Inflammatory macrophage treated with lipopolysaccharide for 1 hour (primary cell): ENCODE results near the gene CHRD.
"Not testable (repeated sequence)": the region's sequence is repeated elsewhere in the genome, so short reads cannot be mapped to it uniquely, and the experiment has no call there.

Experiments used
- DNase-seq, 2 donors: peaks; one replicate each; pipeline ENCODE4 v3.0.0-alpha.2; 2020 to 2022

CHRD gene

GRCh38 chr3:184379358-184380184, at the start of gene CHRD:
CHRD (plus strand) TSS chr3:184380054; CDS start chr3:184380319, 265 bp downstream.
- DNase-seq: no peak

DNA sequence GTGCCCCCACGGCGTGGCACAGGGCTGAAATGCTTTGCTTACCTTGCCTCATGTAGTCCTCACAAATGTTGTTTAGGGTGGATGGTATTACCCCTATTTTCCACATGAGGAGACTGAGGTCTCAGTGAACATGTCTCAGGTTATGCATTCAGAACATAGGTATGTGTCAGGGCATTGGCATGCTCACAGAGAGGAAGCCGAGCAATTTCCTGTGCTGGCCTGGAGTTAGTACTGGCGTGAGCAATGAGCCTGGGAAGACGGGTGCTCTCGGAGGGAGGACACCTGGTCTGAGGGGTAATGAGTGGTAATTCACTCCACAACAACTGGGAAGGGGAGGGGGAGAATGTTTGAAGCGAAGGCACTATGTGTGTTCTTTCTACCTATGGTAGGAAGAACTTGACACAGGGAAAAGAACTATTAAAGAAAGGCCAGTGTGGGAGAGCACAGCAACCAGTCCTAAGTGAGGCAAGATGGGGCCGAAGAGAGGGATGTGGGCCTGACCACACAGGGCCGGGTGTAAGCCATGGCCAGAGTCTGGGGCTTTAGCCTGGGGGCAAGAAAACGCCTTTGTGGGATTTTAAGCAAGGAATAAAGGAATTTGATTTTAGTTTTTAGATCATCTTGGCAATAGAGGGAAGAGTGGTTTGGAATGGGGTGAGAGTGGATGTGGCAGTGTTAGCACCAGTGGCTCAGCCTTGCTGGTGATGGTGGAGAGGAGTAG, 47.3 kb upstream of the CHRD start:
- no peak for DNase-seq

GRCh38 chr3:184333190-184333589, 46.7 kb upstream of the CHRD start:
- no peak for DNase-seq

- no peak for DNase-seq
These were observed 46.2 kb upstream of the CHRD start for GRCh38 chr3:184333700-184334099.

DNA sequence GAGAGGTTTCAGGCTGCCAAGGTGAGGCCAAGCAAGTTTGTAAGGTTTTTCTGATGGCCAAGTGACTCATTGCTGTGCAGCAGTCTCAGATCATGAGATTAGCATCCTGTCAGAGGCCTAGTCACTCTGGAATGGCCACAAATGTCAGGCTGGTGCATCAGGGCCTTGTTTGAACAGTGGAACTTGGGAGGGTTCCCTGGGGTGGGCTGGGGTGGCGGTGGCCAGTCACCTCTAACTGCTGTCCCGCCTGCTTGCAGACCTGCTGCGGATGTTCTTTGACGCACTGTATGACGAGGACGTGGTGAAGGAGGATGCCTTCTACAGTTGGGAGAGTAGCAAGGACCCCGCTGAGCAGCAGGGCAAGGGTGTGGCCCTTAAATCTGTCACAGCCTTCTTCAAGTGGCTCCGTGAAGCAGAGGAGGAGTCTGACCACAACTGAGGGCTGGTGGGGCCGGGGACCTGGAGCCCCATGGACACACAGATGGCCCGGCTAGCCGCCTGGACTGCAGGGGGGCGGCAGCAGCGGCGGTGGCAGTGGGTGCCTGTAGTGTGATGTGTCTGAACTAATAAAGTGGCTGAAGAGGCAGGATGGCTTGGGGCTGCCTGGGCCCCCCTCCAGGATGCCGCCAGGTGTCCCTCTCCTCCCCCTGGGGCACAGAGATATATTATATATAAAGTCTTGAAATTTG, 45.2 kb upstream of the CHRD start:
- DNase-seq: peak; percentile 11 to 44

DNA sequence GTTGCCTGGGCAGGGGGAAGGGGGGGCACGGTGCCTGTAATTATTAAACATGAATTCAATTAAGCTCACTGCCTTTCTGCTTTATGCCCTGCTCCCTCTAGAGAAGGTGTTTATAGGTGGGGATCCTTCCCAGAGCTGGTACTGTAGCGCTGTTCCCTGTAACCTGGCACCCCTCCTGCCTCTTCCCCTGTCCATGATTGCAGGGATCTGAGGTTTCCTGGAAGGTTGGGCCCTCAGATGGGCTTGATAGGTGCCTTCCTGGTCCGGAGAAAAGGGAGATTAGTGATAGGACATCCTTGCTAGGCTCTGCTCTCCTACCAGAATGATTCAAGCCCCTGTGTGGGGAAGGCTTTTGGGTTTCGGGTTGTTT, 44.6 kb upstream of the CHRD start:
- DNase-seq: no peak

GRCh38 chr3:184335661-184336546, 44.0 kb upstream of the CHRD start:
- peak; percentile 48 to 89 for DNase-seq

DNA sequence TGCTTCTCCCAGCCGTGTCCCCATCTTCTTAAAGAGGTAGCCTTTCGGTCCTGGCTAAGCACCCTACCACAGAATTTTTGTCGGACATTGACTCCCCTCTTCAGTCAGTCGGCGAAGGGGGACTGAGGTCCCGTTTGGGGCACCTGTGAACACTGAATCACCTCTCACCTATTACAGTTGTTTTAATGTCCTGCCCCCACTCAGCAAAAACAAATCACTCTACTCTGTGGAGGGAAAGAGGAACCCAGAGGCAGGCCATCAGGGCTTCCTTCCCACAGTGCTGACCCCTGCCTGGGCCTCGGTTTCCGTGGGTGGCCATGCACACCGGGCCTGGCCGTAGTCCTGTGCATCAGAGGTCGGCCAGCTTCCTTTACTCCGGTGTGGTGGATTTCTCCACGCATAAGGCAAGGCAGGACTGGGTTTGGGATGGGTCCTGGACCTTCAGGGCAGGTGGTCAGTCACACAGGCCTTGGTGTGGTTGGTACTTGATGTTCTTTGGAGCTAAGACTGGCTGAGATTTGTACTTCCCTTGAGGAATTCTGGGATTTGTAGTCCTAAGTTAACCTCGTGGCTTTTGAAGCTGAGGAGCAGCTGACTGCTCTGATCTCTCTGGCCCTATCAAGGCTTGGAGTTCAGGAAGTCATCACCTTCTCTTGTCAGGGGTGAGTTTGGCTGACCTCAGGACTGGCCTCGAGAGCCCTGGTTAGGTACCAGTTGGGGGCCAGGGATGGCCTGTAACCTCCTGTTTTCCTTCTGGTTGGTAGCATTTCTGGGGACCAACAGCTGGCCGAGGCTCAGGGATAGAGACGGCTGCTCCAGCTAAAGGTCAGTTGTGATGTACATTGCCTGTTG, 43.1 kb upstream of the CHRD start:
- peak; percentile 52 to 58 for DNase-seq

GRCh38 chr3:184337399-184337714, 42.5 kb upstream of the CHRD start, which contains the start of gene FAM131A:
FAM131A (plus strand) TSS chr3:184337600; CDS start chr3:184337631, 31 bp downstream.
- DNase-seq: no peak

- no peak for DNase-seq
These were observed 41.9 kb upstream of the CHRD start for GRCh38 chr3:184337981-184338380.

DNA sequence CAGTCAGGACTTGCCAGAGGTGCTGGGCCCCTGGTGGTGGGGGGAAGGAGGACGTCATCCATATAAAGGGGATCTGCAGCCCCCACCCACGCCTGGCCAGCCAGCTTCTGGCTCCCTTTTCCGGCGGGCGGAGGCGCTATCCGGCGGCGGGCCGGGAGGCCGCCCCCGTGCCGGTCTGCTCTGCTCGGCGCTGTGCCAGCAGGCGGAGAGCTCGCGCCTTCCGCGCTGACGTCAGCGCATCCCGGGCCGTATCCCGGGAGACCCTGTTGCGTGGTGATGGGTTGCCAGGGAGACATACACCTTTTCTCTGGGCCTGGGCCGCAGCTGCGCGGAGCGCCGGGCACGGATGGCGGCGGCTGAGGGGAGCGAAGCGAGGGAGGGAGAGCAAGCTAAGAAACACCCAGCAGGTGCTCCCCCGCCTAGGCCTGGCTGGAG, 41.3 kb upstream of the CHRD start:
- DNase-seq: peak; percentile 31 to 56

DNA sequence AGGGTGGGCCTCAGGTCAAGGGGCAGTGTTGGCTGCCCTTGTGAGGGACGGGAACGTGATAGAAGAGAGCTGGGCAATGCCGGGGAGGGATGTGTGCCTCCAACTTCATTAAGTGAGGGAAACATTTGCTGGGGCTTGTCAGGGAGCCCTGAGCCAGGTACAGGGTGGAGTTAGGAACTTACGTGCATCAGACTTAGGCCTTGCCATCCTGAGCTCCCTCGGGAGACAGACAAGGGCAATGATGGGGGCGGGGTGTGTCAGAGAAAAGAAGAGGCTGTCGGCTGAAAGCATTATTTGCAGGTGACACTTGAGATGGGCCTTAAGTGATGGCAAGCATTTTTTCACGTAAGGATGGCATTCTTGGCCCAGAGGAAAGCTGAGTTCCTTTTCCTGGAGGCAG, 40.9 kb upstream of the CHRD start:
- no peak for DNase-seq

DNA sequence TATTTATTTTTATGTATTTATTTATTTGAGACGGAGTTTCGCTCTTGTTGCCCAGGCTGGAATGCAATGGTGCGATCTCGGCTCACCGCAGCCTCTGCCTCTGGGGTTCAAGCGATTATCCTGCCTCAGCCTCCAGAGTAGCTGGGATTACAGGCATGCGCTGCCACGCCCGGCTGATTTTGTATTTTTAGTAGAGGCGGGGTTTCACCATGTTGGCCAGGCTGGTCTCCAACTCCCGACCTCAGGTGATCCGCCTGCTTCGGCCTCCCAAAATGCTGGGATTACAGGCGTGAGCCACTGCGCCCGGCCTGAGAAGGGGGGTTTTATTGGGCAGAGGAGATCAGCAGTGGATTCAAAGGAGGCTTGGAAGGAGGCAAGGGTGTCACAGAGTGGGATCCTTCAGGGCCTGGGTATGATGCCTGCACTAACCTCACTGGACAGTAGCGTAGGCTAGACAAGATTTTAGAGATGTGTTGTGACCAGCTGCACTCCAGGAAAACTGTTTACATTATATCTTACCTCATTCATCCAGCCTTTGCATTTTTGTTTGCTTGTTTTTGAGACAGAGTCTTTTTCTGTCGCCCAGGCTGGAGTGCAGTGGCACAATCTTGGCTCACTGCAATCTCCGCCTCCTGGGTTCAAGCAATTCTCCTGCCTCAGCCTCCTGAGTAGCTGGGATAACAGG, 40.3 kb upstream of the CHRD start:
- DNase-seq: not testable (repeated sequence)

GRCh38 chr3:184341925-184342324, 37.9 kb upstream of the CHRD start:
- DNase-seq: no peak

DNA sequence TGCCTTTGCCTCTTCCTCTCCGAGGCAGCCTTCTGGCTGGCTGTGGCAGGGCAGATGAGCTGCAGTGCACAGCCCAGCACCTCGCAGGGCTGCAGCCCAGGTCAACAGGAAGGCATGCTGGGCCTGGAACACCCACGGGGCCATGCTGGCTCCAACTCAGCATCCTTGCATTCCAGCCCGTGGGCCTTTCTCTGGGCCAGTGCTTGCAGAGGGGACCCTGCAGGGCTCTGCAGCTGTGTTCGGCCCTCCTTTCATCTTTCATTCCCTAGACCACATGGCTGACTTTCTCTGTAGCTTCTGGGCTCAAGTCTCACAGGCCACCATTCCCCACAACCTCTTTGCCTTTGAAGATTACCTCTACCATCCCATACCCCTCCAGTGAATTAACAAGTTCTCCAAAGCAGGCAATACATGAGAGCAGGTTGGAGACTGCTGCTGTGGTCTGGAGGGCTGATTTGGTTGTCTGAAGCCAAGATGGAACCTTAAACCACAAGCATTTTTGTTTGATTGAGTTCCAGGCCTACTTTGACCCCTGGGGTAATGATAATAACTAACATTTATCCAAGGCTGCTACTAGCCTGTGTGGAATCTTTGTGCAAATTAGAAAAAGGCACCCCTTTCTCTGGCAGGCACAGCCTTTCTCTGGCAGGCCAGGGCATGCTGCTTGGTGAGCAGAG, 36.5 kb upstream of the CHRD start:
- no peak for DNase-seq

DNA sequence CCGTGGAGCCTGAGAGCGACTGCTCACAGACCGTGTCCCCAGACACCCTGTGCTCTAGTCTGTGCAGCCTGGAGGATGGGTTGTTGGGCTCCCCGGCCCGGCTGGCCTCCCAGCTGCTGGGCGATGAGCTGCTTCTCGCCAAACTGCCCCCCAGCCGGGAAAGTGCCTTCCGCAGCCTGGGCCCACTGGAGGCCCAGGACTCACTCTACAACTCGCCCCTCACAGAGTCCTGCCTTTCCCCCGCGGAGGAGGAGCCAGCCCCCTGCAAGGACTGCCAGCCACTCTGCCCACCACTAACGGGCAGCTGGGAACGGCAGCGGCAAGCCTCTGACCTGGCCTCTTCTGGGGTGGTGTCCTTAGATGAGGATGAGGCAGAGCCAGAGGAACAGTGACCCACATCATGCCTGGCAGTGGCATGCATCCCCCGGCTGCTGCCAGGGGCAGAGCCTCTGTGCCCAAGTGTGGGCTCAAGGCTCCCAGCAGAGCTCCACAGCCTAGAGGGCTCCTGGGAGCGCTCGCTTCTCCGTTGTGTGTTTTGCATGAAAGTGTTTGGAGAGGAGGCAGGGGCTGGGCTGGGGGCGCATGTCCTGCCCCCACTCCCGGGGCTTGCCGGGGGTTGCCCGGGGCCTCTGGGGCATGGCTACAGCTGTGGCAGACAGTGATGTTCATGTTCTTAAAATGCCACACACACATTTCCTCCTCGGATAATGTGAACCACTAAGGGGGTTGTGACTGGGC, 35.1 kb upstream of the CHRD start:
- no peak for DNase-seq

DNA sequence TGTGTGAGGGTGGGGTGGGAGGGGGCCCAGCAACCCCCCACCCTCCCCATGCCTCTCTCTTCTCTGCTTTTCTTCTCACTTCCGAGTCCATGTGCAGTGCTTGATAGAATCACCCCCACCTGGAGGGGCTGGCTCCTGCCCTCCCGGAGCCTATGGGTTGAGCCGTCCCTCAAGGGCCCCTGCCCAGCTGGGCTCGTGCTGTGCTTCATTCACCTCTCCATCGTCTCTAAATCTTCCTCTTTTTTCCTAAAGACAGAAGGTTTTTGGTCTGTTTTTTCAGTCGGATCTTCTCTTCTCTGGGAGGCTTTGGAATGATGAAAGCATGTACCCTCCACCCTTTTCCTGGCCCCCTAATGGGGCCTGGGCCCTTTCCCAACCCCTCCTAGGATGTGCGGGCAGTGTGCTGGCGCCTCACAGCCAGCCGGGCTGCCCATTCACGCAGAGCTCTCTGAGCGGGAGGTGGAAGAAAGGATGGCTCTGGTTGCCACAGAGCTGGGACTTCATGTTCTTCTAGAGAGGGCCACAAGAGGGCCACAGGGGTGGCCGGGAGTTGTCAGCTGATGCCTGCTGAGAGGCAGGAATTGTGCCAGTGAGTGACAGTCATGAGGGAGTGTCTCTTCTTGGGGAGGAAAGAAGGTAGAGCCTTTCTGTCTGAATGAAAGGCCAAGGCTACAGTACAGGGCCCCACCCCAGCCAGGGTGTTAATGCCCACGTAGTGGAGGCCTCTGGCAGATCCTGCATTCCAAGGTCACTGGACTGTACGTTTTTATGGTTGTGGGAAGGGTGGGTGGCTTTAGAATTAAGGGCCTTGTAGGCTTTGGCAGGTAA, 34.3 kb upstream of the CHRD start:
- DNase-seq: peak; percentile 75 to 79

GRCh38 chr3:184346480-184347190, 33.2 kb upstream of the CHRD start:
- DNase-seq: no peak
